ENCODE results near the gene NME3.

GRCh38 chr16:1740781-1741490 is 30.4 kb downstream of the NME3 start:
- TF ChIP-seq CTCF (conservative IDR thresholded peaks at IDR 0.05) (no peak), EZH2 (IDR thresholded peaks at IDR 0.05; ENCODE audit: low read depth) (no peak)
